ENCODE measurements around the gene EMP1. TPM values are rescaled to one million over a fixed set of nuclear protein-coding genes. Genes with fewer than 3 reads are reported as not detected.

Gene EMP1
- total and polyA plus RNA-seq, 7 donors = 11.0 to 123 (median 49.8) TPM

DNA sequence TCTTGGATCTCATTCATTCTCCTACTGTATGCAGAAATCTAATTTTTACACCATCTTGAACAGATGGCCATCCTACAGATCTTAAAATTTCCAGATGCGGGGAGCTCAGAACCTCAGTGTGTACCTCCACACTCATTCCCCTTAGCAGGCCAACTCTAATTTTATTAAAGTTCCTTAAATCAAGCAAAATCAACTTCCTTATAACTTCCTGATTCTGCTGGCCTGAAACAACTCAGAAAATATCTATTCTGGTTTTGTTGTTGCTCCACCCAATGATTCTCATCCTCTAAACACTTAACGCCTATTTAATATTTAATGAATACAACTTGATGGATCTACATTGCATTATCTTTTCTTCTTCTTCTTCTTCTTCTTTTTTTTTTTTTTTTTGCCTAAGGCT lies 3.1 kb downstream of the EMP1 start:
- no peak for DNase-seq
- intact Hi-C loops (cut with DNase I) = no loop called here
- Histone ChIP-seq H3K9me3 (no peaks in the 10 kb centered on the region), H3K4me1 (peaks cover 3% of the 10 kb centered on the region), H3K36me3 (ENCODE audit: insufficient read depth in 1 of 2, low read depth in 1 of 2) (no peaks in the 10 kb centered on the region), H3K27ac (peak overlapping the region; percentile 75), H3K4me3 (peak overlapping the region; percentile 65), H3K27me3 (ENCODE audit: insufficient read depth in 3 of 3, low read length in 2 of 3) (peaks cover 0 to 9% (median 2%) of the 10 kb centered on the region in 3 donors)
- 68 to 82% (median 81%) methylated on average over 2 of the region's 2 CpGs for WGBS, 3 donors
- TF ChIP-seq, protein P1, sequence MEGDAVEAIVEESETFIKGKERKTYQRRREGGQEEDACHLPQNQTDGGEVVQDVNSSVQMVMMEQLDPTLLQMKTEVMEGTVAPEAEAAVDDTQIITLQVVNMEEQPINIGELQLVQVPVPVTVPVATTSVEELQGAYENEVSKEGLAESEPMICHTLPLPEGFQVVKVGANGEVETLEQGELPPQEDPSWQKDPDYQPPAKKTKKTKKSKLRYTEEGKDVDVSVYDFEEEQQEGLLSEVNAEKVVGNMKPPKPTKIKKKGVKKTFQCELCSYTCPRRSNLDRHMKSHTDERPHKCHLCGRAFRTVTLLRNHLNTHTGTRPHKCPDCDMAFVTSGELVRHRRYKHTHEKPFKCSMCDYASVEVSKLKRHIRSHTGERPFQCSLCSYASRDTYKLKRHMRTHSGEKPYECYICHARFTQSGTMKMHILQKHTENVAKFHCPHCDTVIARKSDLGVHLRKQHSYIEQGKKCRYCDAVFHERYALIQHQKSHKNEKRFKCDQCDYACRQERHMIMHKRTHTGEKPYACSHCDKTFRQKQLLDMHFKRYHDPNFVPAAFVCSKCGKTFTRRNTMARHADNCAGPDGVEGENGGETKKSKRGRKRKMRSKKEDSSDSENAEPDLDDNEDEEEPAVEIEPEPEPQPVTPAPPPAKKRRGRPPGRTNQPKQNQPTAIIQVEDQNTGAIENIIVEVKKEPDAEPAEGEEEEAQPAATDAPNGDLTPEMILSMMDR (IDR thresholded peaks at IDR 0.05) = no peak
- ATAC-seq = no peak

DNA sequence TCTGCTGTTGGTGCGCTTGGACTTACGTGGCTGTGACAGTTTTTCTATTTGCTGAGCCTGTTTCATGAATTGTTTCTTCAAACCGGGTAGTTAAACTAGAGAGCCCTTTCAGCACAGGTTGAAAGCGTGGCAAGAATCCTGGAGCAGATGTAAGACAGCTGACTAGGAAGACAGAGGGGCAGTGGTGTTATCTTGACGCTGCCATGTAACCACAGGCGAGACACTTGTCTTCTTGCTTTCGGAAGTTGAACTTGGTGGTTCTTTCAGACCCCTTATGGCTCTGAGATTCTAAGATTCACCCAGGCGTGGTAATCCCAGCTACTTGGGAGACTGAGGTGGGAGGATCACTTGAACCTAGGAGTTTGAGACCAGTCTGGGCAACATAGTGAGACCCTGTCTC lies 4.3 kb downstream of the EMP1 start:
- WGBS, 3 donors = 77 to 81% (median 79%) methylated on average over 8 of the region's 8 CpGs
- intact Hi-C loops (cut with DNase I) = no loop called here
- Histone ChIP-seq H3K4me3 (peak overlapping the region; percentile 65), H3K27ac (no peak overlapping the region), H3K9me3 (no peaks in the 10 kb centered on the region), H3K4me1 (peaks cover 3% of the 10 kb centered on the region), H3K36me3 (ENCODE audit: insufficient read depth in 1 of 2, low read depth in 1 of 2) (no peaks in the 10 kb centered on the region), H3K27me3 (ENCODE audit: insufficient read depth in 3 of 3, low read length in 2 of 3) (peaks cover 0 to 9% (median 2%) of the 10 kb centered on the region in 3 donors)
- no peak for DNase-seq
- no peak for ATAC-seq
- TF ChIP-seq, protein P1 (IDR thresholded peaks at IDR 0.05) = no peak

DNA sequence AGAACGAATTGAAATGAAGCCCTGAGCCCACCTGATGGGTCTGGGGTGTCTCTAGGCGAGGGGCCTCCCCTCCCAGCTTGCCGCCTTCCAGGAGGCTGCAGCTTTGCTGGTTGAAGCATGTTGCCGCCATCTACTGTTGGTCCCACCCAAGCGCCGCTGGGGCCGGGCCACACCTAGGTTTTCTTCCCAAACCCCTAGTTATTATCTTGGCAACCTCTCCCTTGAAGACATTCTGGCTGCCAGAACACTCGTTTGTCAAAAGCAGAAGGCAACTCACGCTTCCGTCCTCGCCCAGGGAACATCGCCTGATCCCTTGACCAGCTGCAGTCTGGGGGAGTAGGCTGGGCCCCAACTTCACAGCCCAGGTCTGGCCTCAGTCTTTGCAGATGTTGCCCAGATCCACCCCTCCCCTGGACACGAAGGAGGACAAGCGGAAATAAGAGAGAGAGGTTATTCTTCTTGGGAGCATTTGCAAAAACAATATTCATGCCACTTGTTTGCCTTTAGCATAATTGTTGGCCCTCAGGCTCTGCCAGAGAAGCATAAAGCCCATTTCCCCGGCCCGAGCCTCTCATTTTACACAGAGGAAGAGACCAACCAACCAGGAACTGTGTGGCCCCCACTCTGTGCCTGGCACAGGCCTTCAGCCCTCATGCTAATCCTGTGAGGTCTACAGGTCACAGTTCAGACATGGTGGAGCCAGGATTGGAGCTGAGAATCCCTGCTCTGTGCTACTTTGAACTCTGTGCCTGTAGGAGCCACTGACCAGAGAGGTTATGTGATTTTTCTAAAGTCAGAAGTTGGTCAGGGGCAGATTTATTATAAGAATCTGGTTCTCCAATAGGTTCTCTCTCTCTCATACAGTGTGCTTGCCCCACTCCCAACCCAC lies 6.8 kb downstream of the EMP1 start:
- intact Hi-C loops (cut with DNase I) = no loop called here
- ATAC-seq (peak in 3 of 4 donors; percentile 39 to 67 (median 67)), DNase-seq (peak; percentile 64 to 82)
- 36 to 46% (median 40%) methylated on average over 16 of the region's 16 CpGs for WGBS, 3 donors
- H3K4me3 ChIP-seq = peak overlapping the region; percentile 29
- peaks cover 3% of the 10 kb centered on the region for H3K4me1 ChIP-seq
- H3K27ac ChIP-seq = peak overlapping the region; percentile 44
- TF ChIP-seq, protein P1 (IDR thresholded peaks at IDR 0.05) = peak; percentile 5
- H3K36me3 ChIP-seq (ENCODE audit: insufficient read depth in 1 of 2, low read depth in 1 of 2) = no peaks in the 10 kb centered on the region
- peaks cover 0 to 8% (median 0%) of the 10 kb centered on the region in 3 donors for H3K27me3 ChIP-seq (ENCODE audit: insufficient read depth in 3 of 3, low read length in 2 of 3)
- no peaks in the 10 kb centered on the region for H3K9me3 ChIP-seq

DNA sequence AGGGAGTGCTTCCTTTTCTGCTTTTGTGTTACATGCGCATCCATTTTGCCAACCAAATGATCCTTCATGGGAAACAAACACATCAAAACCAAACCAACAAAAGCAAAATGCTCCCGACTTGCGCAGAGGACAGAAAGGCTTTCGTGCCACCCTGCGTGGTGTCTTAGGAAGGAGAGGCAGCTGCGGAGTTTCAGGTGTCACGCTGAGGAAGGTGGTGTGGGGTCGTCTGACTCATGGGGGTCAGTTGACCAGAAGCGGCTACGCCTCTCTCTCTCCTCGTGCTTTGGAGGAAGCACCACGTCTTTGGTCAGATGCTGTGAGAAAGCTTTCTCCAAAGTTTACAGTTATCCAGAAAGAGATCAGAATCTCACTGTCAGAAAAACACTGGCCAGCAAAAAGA lies 7.9 kb downstream of the EMP1 start:
- DNase-seq = no peak
- H3K36me3 ChIP-seq (ENCODE audit: insufficient read depth in 1 of 2, low read depth in 1 of 2) = no peaks in the 10 kb centered on the region
- peaks cover 0 to 4% (median 0%) of the 10 kb centered on the region in 3 donors for H3K27me3 ChIP-seq (ENCODE audit: insufficient read depth in 3 of 3, low read length in 2 of 3)
- H3K4me1 ChIP-seq = peaks cover 13% of the 10 kb centered on the region
- intact Hi-C loops (cut with DNase I) = no loop called here
- no peak overlapping the region for H3K4me3 ChIP-seq
- H3K9me3 ChIP-seq = no peaks in the 10 kb centered on the region
- peak overlapping the region; percentile 12 for H3K27ac ChIP-seq
- TF ChIP-seq, protein P1 (IDR thresholded peaks at IDR 0.05) = no peak
- no peak for ATAC-seq
- 48 to 55% (median 51%) methylated on average over 12 of the region's 12 CpGs for WGBS, 3 donors

Data from psoas muscle (tissue), 8 donors.